Activated T-cell treated with anti-CD3 and anti-CD28 coated beads, Interleukin-2, amount 50 U/mL, for 24 hours (primary cell): ENCODE results near the gene TBC1D16.
"Not testable (repeated sequence)": the region's sequence is repeated elsewhere in the genome, so short reads cannot be mapped to it uniquely, and the experiment has no call there.

ENCODE experiments used
- DNase-seq: peaks from one replicate; pipeline ENCODE4 v3.0.0-alpha.2; 2020
- H3K27ac Mint-ChIP-seq: 2 replicates; pipeline ENCODE4 v1.8.0; 2020; ENCODE audit warnings: mild to moderate bottlenecking, mixed read lengths
- H3K27me3 Mint-ChIP-seq: 2 replicates; pipeline ENCODE4 v1.8.0; 2020; ENCODE audit warnings: mixed read lengths
- H3K36me3 Mint-ChIP-seq: 2 replicates; pipeline ENCODE4 v1.8.0; 2020; ENCODE audit warnings: low read depth, mixed read lengths
- H3K4me1 Mint-ChIP-seq: 2 replicates; pipeline ENCODE4 v1.8.0; 2020; ENCODE audit warnings: low read depth, mixed read lengths
- H3K4me3 Mint-ChIP-seq: 2 replicates; pipeline ENCODE4 v1.8.0; 2020; ENCODE audit warnings: mild to moderate bottlenecking, moderate library complexity, mixed read lengths
- H3K9me3 Mint-ChIP-seq: 2 replicates; pipeline ENCODE4 v1.8.0; 2020; ENCODE audit warnings: mixed read lengths

Gene TBC1D16

DNA sequence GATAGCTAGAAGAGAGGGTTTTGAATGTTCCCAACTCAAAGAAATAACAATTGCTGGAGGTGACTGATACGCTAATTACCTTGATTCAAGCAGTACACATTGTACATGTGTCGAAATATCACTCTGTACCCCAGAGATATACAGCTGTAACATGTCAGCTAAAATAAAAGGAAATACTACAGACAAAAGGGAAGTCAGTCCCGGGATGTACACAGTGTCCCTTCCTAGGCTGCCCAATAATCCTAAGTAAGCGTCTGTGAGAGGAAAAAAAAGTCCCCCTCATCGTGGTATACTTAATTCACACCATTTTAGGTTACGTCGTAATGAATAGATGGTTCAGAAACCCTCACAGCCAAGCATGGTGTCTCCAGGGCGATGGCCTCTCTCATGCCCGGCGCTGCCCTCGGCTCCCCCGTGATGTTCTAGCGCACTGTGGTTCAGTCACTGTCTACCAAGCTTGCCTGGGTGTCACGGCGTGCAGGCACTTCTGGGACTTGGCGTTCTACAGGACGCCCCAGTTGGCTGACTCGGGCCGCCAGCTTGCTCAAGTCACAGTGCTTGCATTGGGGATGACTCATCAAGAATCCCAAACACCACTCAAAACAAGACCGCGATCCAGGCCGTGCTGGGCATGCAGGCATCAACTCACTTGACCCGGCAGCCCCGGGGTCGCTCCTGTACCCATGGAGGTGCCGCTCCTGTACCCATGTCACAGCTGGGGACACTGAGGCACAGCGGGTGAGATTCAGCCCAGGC, 28.3 kb upstream of the TBC1D16 start:
- Mint-ChIP-seq H3K27me3 (no peaks in the 10 kb centered on the region), H3K4me1 (no peaks in the 10 kb centered on the region), H3K27ac (no peak overlapping the region), H3K9me3 (no peaks in the 10 kb centered on the region), H3K4me3 (no peak overlapping the region), H3K36me3 (no peaks in the 10 kb centered on the region)
- DNase-seq: no peak

DNA sequence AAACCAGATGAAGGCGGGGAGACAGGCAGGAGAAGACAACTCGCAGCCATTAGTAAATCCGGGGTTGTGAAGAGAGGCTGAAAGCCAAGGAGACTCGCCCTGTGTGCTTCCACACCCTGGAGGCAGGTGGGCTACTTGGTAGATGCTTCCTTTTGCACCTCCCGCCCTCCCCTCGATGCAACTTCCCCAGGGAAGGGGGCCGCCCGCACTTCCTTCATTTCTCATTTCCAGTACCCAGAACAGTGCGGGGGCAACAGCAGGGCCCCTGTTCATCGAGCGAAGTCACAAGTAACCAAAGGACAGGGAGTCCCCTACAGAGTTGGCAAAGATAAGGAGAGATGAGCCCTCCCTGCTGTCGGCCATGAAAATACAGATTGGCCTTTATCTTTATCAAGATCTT, 25.7 kb upstream of the TBC1D16 start:
- Mint-ChIP-seq H3K4me1 (no peaks in the 10 kb centered on the region), H3K36me3 (no peaks in the 10 kb centered on the region), H3K27ac (no peak overlapping the region), H3K27me3 (no peaks in the 10 kb centered on the region), H3K9me3 (no peaks in the 10 kb centered on the region), H3K4me3 (no peak overlapping the region)
- no peak for DNase-seq

DNA sequence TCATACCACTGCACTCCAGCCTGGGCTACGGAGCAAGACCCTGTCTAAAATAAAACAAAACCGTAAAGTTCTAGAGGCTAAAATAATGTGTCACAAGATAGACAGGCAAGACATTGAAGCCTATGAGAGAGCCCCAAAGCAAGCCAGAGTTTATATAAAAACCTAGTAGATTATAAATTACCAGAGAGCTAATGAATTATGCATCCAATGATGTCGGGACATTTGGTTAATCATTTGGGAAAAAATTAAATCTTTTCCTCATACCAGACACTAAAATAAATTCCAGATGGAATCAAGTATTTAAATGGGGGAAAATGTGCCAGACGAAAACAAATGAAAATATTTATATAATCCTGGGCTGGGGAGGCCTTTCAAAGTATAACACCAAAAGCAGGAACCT, 25.0 kb upstream of the TBC1D16 start:
- Mint-ChIP-seq H3K9me3 (no peaks in the 10 kb centered on the region), H3K27me3 (no peaks in the 10 kb centered on the region), H3K4me3 (no peak overlapping the region), H3K27ac (no peak overlapping the region), H3K36me3 (no peaks in the 10 kb centered on the region), H3K4me1 (no peaks in the 10 kb centered on the region)
- no peak for DNase-seq

DNA sequence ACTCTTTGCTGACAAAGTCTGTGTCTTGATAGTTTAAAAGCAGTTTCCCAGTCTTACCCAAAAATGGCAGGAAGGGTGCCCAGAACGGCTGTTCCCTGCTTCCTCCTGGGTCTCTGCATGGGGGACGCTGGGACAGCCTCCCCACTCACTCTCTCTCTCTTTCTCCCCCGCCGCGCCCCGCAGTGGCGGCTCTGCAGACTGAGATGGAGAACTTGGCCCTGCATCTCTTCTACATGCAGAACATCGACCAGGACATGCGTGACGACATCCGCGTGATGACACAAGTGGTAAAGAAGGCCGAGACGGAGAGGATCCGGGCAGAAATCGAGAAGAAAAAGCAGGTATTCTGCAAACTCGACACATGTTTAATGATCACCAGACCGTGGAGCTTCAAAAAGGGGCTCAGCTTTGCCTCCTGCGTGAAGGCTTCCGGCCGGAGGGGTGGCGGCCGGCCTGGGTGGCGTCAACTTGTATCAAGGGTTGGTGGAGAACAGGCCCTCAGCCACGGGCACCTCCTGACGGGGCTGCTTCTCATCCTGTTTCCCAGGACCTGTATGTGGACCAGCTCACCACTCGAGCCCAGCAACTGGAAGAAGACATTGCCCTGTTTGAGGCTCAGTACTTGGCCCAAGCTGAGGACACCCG, 22.8 kb upstream of the TBC1D16 start:
- H3K27ac Mint-ChIP-seq: no peak overlapping the region
- H3K4me1 Mint-ChIP-seq: no peaks in the 10 kb centered on the region
- no peaks in the 10 kb centered on the region for H3K36me3 Mint-ChIP-seq
- no peak overlapping the region for H3K4me3 Mint-ChIP-seq
- no peaks in the 10 kb centered on the region for H3K9me3 Mint-ChIP-seq
- no peak for DNase-seq
- H3K27me3 Mint-ChIP-seq: no peaks in the 10 kb centered on the region

DNA sequence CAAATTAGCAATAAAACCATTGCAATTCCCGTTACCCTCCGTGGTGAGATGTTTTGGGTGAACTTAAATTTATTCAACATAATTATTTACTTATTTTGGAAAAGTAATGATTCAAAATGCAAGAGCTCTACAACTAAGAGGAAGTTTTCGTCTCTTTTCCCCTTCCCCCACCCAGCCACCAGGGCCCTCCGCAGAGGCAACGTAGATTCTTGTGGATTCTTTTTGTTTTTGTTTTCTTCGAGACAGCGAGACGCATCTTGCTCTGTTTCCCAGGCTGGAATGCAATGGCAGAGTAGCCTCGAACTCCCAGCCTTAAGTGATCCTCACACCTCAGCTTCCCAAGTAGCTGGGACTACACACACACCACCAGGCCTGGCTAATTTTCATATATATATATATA, 19.9 kb upstream of the TBC1D16 start:
- Mint-ChIP-seq H3K4me1 (no peaks in the 10 kb centered on the region), H3K4me3 (no peak overlapping the region), H3K36me3 (no peaks in the 10 kb centered on the region), H3K9me3 (no peaks in the 10 kb centered on the region), H3K27me3 (no peaks in the 10 kb centered on the region), H3K27ac (no peak overlapping the region)
- no peak for DNase-seq

DNA sequence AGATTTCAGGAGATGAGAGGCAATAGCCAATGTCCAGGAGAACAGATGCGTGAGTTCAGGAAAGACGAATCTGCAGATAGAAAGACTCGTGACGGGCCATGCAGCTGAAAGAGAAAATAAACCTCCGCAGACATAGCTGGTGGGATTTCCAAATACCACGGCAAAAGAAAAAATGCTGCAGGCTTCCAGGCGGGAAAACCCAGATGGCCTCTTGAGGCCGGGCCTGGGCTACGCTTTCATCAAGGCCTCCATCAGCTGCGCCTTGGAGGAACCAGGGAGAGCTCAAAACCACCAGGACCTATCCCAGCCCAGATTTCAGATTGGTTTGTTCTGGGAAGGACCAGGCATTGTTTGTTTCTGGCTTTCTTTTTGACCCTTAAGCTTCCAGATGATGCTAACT, 17.4 kb upstream of the TBC1D16 start:
- no peak overlapping the region for H3K27ac Mint-ChIP-seq
- no peak for DNase-seq
- H3K36me3 Mint-ChIP-seq: no peaks in the 10 kb centered on the region
- H3K4me1 Mint-ChIP-seq: no peaks in the 10 kb centered on the region
- H3K9me3 Mint-ChIP-seq: no peaks in the 10 kb centered on the region
- H3K4me3 Mint-ChIP-seq: no peak overlapping the region
- no peaks in the 10 kb centered on the region for H3K27me3 Mint-ChIP-seq

DNA sequence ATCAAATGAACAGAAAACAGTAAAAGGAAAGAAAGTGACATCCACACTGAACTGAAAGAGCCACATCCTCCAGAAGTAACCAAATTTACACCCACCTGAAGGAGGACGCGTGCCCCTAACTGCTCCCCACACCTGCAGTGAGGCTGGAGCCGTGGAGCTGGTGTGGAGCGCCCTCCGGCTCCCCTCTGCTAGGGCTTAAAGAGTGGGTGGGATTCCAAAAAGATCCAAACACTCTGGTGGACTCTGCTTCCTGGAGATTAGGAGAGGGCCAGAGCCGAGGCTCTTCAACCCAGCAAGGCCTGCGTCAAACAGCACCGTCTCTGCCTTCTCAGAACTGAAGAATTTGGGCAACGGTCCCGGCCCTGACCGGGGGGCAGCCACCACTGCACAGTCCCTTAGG, 16.0 kb upstream of the TBC1D16 start:
- no peak for DNase-seq
- Mint-ChIP-seq H3K27me3 (no peaks in the 10 kb centered on the region), H3K36me3 (no peaks in the 10 kb centered on the region), H3K4me3 (no peak overlapping the region), H3K9me3 (no peaks in the 10 kb centered on the region), H3K4me1 (no peaks in the 10 kb centered on the region), H3K27ac (no peak overlapping the region)

DNA sequence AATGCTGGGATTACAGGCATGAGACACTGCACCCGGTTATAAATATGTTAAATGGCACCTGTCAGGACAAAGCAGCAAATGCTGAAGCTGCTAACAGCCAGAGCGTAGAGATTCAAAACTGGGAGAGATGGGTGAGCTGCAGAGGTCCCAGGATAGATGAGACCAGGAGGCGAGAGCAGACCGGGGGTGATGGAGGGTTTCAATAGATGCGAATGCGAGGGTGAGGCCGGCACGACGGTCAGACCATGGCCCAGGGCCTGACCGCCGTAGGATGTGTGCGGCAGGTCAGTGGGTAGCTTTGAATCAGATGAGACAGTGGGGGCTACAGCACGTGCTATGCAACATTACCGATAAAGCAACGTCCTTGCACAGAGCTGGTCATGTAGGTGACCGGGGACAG, 15.0 kb upstream of the TBC1D16 start:
- Mint-ChIP-seq H3K4me1 (no peaks in the 10 kb centered on the region), H3K27me3 (no peaks in the 10 kb centered on the region), H3K4me3 (no peak overlapping the region), H3K9me3 (no peaks in the 10 kb centered on the region), H3K27ac (no peak overlapping the region), H3K36me3 (no peaks in the 10 kb centered on the region)
- no peak for DNase-seq

DNA sequence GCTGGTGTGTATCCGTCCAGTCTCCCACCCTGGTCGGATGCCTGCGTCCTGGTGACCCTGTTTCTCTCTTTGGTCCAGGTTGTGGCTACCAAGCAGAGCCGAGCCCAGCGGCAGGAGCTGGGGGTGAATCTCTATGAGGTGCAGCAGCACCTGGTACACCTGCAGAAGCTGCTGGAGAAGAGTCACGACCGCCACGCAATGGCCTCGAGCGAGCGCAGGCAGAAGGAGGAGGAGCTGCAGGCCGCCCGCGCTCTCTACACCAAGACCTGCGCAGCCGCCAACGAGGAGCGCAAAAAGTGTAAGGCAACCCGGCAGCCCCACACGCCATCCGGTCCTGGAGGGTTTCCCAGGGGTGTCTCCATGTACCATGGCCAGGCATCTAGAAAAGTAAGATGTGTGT, 14.3 kb upstream of the TBC1D16 start:
- no peaks in the 10 kb centered on the region for H3K9me3 Mint-ChIP-seq
- no peaks in the 10 kb centered on the region for H3K27me3 Mint-ChIP-seq
- H3K27ac Mint-ChIP-seq: no peak overlapping the region
- no peak overlapping the region for H3K4me3 Mint-ChIP-seq
- no peak for DNase-seq
- no peaks in the 10 kb centered on the region for H3K4me1 Mint-ChIP-seq
- H3K36me3 Mint-ChIP-seq: no peaks in the 10 kb centered on the region

DNA sequence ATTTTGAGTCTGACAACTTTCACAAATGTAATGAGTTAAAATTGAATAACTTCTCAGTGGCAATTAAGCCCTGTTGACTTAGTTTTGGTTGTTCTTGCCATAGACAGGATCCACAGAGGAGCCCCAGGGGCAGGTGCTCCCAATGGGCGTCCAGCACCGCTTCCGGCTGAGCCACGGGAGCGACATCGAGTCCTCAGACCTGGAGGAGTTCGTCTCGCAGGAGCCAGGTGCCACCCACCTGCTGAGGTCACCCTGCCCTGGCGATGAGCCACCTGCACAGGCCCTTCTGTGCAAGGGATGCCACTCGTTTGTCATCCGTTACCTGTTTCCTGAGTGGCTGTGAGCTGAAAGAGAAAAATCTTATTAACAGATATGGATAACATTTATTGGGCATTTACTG, 11.5 kb upstream of the TBC1D16 start:
- no peaks in the 10 kb centered on the region for H3K36me3 Mint-ChIP-seq
- no peaks in the 10 kb centered on the region for H3K27me3 Mint-ChIP-seq
- H3K4me3 Mint-ChIP-seq: no peak overlapping the region
- no peaks in the 10 kb centered on the region for H3K4me1 Mint-ChIP-seq
- DNase-seq: no peak
- no peaks in the 10 kb centered on the region for H3K9me3 Mint-ChIP-seq
- no peak overlapping the region for H3K27ac Mint-ChIP-seq

DNA sequence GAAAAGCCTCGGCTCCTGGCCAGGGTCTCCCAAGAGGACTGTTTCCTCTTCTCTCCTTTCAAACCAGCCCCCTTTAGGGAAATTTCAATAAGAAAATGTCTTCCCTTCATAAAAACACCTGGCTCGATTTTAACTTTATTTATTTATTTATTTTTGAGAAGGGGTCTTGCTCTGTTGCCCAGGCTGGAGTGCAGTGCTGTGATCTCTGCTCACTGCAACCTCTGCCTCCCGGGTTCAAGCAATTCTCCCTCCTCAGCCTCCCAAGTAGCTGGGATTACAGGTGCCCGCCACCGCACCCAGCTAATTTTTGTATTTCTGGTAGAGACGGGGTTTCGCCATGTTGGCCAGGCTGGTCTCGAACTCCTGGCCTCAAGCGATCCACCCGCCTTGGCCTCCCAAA, 11.0 kb upstream of the TBC1D16 start:
- H3K4me1 Mint-ChIP-seq, H3K27ac Mint-ChIP-seq, H3K36me3 Mint-ChIP-seq, H3K4me3 Mint-ChIP-seq, DNase-seq, H3K9me3 Mint-ChIP-seq, H3K27me3 Mint-ChIP-seq: not testable (repeated sequence)

DNA sequence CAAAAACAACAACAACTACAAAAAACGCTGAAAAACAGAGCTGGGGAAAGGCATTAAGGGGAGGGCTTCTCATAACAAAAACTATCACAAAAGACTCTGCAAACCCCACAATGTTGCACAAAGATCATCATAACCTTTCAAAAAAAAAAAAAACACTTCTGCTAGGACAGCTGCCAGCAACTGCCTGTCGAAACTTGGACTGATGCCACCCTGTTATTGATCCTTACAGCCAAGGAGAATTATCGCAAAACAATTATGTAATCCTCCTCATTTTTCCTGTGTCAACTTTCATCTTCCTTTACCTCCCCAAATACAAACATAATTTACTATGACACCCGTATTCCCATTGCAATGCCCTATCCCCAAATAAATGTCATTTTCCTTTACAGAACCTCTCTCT, 10.0 kb upstream of the TBC1D16 start:
- H3K36me3 Mint-ChIP-seq: no peaks in the 10 kb centered on the region
- no peak for DNase-seq
- H3K4me3 Mint-ChIP-seq: no peak overlapping the region
- no peak overlapping the region for H3K27ac Mint-ChIP-seq
- H3K27me3 Mint-ChIP-seq: no peaks in the 10 kb centered on the region
- H3K4me1 Mint-ChIP-seq: no peaks in the 10 kb centered on the region
- no peaks in the 10 kb centered on the region for H3K9me3 Mint-ChIP-seq

DNA sequence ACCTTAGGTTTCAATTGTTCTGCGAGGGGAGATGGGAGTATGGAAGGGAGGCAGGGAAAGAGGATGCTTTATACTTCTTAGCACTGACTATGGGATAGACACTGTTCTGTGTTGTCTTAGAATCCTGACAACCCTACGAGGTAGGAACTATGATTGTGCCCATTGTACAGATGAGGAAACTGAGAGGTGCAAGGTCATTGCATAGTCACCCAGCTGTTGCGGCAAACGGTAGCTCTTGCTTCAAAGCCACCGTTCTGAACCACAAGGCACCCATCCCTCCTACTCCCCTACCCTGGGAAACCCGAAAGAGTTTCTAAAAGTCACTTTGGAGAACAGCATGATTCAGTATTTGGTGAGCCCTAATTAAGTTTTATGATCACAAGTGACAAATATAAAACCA, 8.3 kb upstream of the TBC1D16 start:
- no peaks in the 10 kb centered on the region for H3K9me3 Mint-ChIP-seq
- no peak overlapping the region for H3K27ac Mint-ChIP-seq
- DNase-seq: no peak
- no peaks in the 10 kb centered on the region for H3K36me3 Mint-ChIP-seq
- no peaks in the 10 kb centered on the region for H3K4me1 Mint-ChIP-seq
- no peaks in the 10 kb centered on the region for H3K27me3 Mint-ChIP-seq
- H3K4me3 Mint-ChIP-seq: no peak overlapping the region

DNA sequence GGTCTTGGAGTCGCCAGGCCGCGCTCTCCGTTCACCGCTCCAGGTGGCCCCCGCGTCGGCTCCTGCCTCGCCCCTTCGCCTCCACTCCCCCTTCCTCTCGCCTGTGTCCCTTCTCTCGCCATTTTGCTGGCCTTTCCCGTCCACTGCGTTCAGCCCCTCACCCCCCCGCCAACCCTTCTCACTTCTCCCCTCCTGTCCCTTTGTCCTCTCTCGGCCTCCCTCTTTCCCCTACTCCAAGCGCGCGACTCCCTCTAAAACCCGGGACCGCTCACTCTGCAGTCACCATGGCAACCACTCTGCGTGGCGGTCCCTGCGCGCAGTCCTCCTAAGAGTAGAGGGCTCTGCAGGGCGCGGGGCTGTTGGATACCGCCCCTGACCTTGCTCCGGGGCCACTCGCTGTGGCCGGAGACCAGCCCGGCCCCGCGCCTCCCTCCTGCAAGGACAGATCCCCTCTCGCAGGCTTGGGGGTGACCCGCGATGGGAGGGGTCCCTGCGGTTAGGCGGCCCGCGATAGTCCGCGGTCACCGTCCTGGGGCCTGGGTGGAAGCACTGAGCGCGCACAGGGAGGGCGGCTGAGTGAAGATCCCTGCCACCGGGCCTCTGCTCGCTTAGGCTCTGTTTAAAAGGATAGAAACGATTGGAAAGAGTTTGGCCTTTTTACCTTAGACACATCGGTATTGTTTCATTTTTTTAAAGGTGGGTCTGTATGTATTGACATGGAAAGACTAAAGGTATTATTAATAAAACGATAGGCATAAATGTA, 1.2 kb upstream of the TBC1D16 start:
- peaks cover 27% of the 10 kb centered on the region for H3K27me3 Mint-ChIP-seq
- DNase-seq: no peak
- H3K36me3 Mint-ChIP-seq: no peaks in the 10 kb centered on the region
- H3K9me3 Mint-ChIP-seq: no peaks in the 10 kb centered on the region
- H3K4me3 Mint-ChIP-seq: peak overlapping the region; percentile 81
- peak overlapping the region; percentile 73 for H3K27ac Mint-ChIP-seq
- peaks cover 13% of the 10 kb centered on the region for H3K4me1 Mint-ChIP-seq
